ENCODE data around the gene MRPL36.

GRCh38 chr5:1840071-1840547 lies 40.5 kb upstream of the MRPL36 start:
- TF ChIP-seq POLR2AphosphoS5 (IDR thresholded peaks at IDR 0.05) (no peak), CTCF (IDR thresholded peaks at IDR 0.05) (no peak), POLR2A (IDR thresholded peaks at IDR 0.05) (no peak)
